DND-41 (cell line): ENCODE results near the gene PRR16.

Experiments used
- CTCF ChIP-seq: IDR thresholded peaks from 2 replicates; pipeline ENCODE4 v1.5.1; 2012; ENCODE audit warnings: borderline replicate concordance, low read length, moderate library complexity, mild to moderate bottlenecking; ENCODE audit not compliant: poor library complexity, severe bottlenecking; ENCODE audit errors: extremely low read depth
- EZH2 ChIP-seq: IDR thresholded peaks from 3 replicates; pipeline ENCODE4 v1.6.1; 2012; ENCODE audit warnings: borderline replicate concordance, low read depth, mild to moderate bottlenecking, moderate library complexity, low read length, inconsistent platforms; ENCODE audit not compliant: severe bottlenecking

- no peak for TF ChIP-seq CTCF
- TF ChIP-seq EZH2: no peak
These were observed 43.8 kb downstream of the PRR16 start for GRCh38 chr5:120507800-120508463.
